ENCODE data around the gene RGS16. TPM values are rescaled to one million over a fixed set of nuclear protein-coding genes. Genes with fewer than 3 reads are reported as not detected.

The RGS16 gene
- total RNA-seq, 1 experiment from 2014 or later: not detected

GRCh38 chr1:182549811-182550210 is 54.4 kb downstream of the RGS16 start:
- Histone ChIP-seq H2AFZ (no peak overlapping the region), H3K4me1 (replicated peaks; ENCODE audit: insufficient read depth) (no peaks in the 10 kb centered on the region), H3K27ac (no peak overlapping the region), H3K4me3 (no peak overlapping the region), H3K79me2 (ENCODE audit: low read depth) (no peaks in the 10 kb centered on the region), H3K4me2 (no peak overlapping the region), H4K20me1 (ENCODE audit: insufficient read depth) (no peaks in the 10 kb centered on the region), H3K27me3 (ENCODE audit: insufficient read depth, low read depth) (no peaks in the 10 kb centered on the region), H3K36me3 (ENCODE audit: low read depth) (no peaks in the 10 kb centered on the region), H3K9me2 (ENCODE audit: insufficient read depth) (no peaks in the 10 kb centered on the region), H3F3A (ENCODE audit: insufficient read depth, low read depth) (no peaks in the 10 kb centered on the region), H3K9me3 (ENCODE audit: insufficient read depth, low read depth) (no peaks in the 10 kb centered on the region)
- no TSS peak for BruUV-seq (replicated peaks)
- DNase-seq: no peak
- TF ChIP-seq EZH2 (IDR thresholded peaks at IDR 0.05; ENCODE audit: low read depth): no peak
- TF ChIP-seq CTCF (conservative IDR thresholded peaks at IDR 0.05): no peak
- intact Hi-C loops (cut with micrococcal nuclease; ENCODE audit: unreplicated experiment): no loop called here
- CTCF ChIA-PET: no interaction called here
- POLR2A ChIA-PET (ENCODE audit: unreplicated experiment): no interaction called here

- no peaks in the 10 kb centered on the region for H3K79me2 ChIP-seq (ENCODE audit: low read depth)
- no peak for DNase-seq
- no peaks in the 10 kb centered on the region for H3K36me3 ChIP-seq (ENCODE audit: low read depth)
- POLR2A ChIA-PET (ENCODE audit: unreplicated experiment): interaction anchor here (0.7 kb wide), 1 partner anchor 408 kb away, joined by 7 read pairs; no protein-coding TSS in a partner anchor
- intact Hi-C loops (cut with micrococcal nuclease; ENCODE audit: unreplicated experiment): no loop called here
- CTCF ChIA-PET: no interaction called here
- no peaks in the 10 kb centered on the region for H3F3A ChIP-seq (ENCODE audit: insufficient read depth, low read depth)
- BruUV-seq (replicated peaks): no TSS peak
- no peak overlapping the region for H3K4me3 ChIP-seq
- H3K4me1 ChIP-seq (replicated peaks; ENCODE audit: insufficient read depth): no peaks in the 10 kb centered on the region
- no peaks in the 10 kb centered on the region for H3K9me2 ChIP-seq (ENCODE audit: insufficient read depth)
- no peak overlapping the region for H3K4me2 ChIP-seq
- H4K20me1 ChIP-seq (ENCODE audit: insufficient read depth): no peaks in the 10 kb centered on the region
- no peaks in the 10 kb centered on the region for H3K9me3 ChIP-seq (ENCODE audit: insufficient read depth, low read depth)
- no peaks in the 10 kb centered on the region for H3K27me3 ChIP-seq (ENCODE audit: insufficient read depth, low read depth)
- H2AFZ ChIP-seq: no peak overlapping the region
- no peak overlapping the region for H3K27ac ChIP-seq
- TF ChIP-seq CTCF (conservative IDR thresholded peaks at IDR 0.05) (no peak), EZH2 (IDR thresholded peaks at IDR 0.05; ENCODE audit: low read depth) (no peak)
Observed at GRCh38 chr1:182549346-182549745, 54.8 kb downstream of the RGS16 start.

Other genes starting within 250 kb of the RGS16 start
- gene GLUL, start 212.6 kb downstream of the RGS16 start, total RNA-seq (2021): 335 and 348 TPM in 2 replicates
- gene TEDDM1, start 203.7 kb downstream of the RGS16 start, total RNA-seq (2021): not detected in 2 replicates
- gene RGSL1, start 154.2 kb downstream of the RGS16 start, total RNA-seq (2021): not detected in 2 replicates
- 4.9 and 6.3 TPM in 2 replicates for gene RNASEL, start 15.1 kb downstream of the RGS16 start, total RNA-seq (2021)
- gene RGS8, start 80.2 kb upstream of the RGS16 start, total RNA-seq (2021): not detected in 2 replicates
- 2.3 and 3.0 TPM in 2 replicates for gene NPL, start 185.4 kb upstream of the RGS16 start, total RNA-seq (2021)
- 101 and 131 TPM in 2 replicates for gene DHX9, start 235.0 kb upstream of the RGS16 start, total RNA-seq (2021)